IMR-90 (cell line): Measurements from ENCODE around the gene SLC8A3. TPM values are rescaled to one million over a fixed set of nuclear protein-coding genes. Genes with fewer than 3 reads are reported as not detected.

Experiments used
- ATAC-seq: fragments of 200-7000 bp; cut with Tn5 transposase; 2 replicates; pipeline ENCODE4 v1.9.1; 2020; ENCODE audit warnings: low read depth, mild to moderate bottlenecking, moderate library complexity
- BruUV-seq: library from RNA; stranded (reverse); fragments of 400-500 nt; replicated peaks from 2 replicates; lab custom pipeline; 2021; lab: Mats Ljungman, UMichigan
- CTCF ChIA-PET: fragments of 300-600 bp; formaldehyde crosslinking; extraction: SDS; loops from one replicate; lab custom pipeline; 2021; ENCODE audit warnings: antibody characterized with exemption; lab: Yijun Ruan, JAX
- POLR2A ChIA-PET: fragments of 300-600 bp; sonication (Branson Sonifier 250); formaldehyde crosslinking; loops from one replicate; lab custom pipeline; 2022; ENCODE audit warnings: antibody characterized with exemption; ENCODE audit not compliant: unreplicated experiment; lab: Charles Lee
- DNase-seq: peaks from one replicate; pipeline ENCODE4 v3.0.0; 2013
- H2AFZ ChIP-seq: replicated peaks from 2 replicates; pipeline ENCODE3; 2013; ENCODE audit warnings: low read length, mild to moderate bottlenecking; ENCODE audit not compliant: poor library complexity
- H2AK5ac ChIP-seq: 2 replicates; pipeline ENCODE4 v1.6.1; 2013; ENCODE audit warnings: low read depth, low read length, inconsistent platforms
- H2AK9ac ChIP-seq: replicated peaks from 2 replicates; pipeline ENCODE3; 2013; ENCODE audit warnings: mild to moderate bottlenecking, low read depth, low read length, moderate library complexity; ENCODE audit not compliant: poor library complexity
- H2BK120ac ChIP-seq: 2 replicates; pipeline ENCODE4 v1.6.1; 2013; ENCODE audit warnings: low read depth, low read length, inconsistent platforms
- H2BK15ac ChIP-seq: 3 replicates; pipeline ENCODE4 v1.6.1; 2013; ENCODE audit warnings: low read depth, low read length, inconsistent platforms
- H2BK20ac ChIP-seq: 2 replicates; pipeline ENCODE4 v1.6.1; 2013; ENCODE audit warnings: low read depth, mild to moderate bottlenecking, inconsistent platforms, low read length, moderate library complexity
- H2BK5ac ChIP-seq: 2 replicates; pipeline ENCODE4 v1.6.1; 2013; ENCODE audit warnings: mild to moderate bottlenecking, low read depth, low read length, inconsistent platforms; ENCODE audit not compliant: poor library complexity, severe bottlenecking
- H3K14ac ChIP-seq: replicated peaks from 2 replicates; pipeline ENCODE4 v1.6.1; 2013; ENCODE audit warnings: low read depth, low read length, inconsistent platforms
- H3K18ac ChIP-seq: 2 replicates; pipeline ENCODE4 v1.6.1; 2013; ENCODE audit warnings: low read depth, low read length, control low read depth
- H3K23ac ChIP-seq: 2 replicates; pipeline ENCODE4 v1.6.1; 2013; ENCODE audit warnings: low read depth, low read length, inconsistent platforms
- H3K27ac ChIP-seq: 2 replicates; pipeline ENCODE4 v1.5.1; 2013; ENCODE audit warnings: mild to moderate bottlenecking, control low read depth, low read length; ENCODE audit not compliant: insufficient read depth
- H3K27me3 ChIP-seq: 2 replicates; pipeline ENCODE4 v1.6.1; 2013; ENCODE audit warnings: low read length; ENCODE audit not compliant: control insufficient read depth, insufficient read depth
- H3K36me3 ChIP-seq: 2 replicates; pipeline ENCODE4 v1.6.1; 2013; ENCODE audit warnings: low read length, mixed read lengths; ENCODE audit not compliant: control insufficient read depth, insufficient read depth
- H3K4ac ChIP-seq: 2 replicates; pipeline ENCODE4 v1.6.1; 2013; ENCODE audit warnings: low read depth, low read length, inconsistent platforms
- H3K4me1 ChIP-seq: 2 replicates; pipeline ENCODE4 v1.6.1; 2013; ENCODE audit warnings: low read length, mixed read lengths; ENCODE audit not compliant: control insufficient read depth, insufficient read depth
- H3K4me2 ChIP-seq: 2 replicates; pipeline ENCODE4 v1.6.1; 2013; ENCODE audit warnings: low read depth, mild to moderate bottlenecking, control low read depth, low read length, moderate library complexity
- H3K4me3 ChIP-seq: 2 replicates; pipeline ENCODE4 v1.5.1; 2013; ENCODE audit warnings: low read depth, mild to moderate bottlenecking, control low read depth, low read length, moderate library complexity; ENCODE audit not compliant: insufficient read depth
- H3K56ac ChIP-seq: 2 replicates; pipeline ENCODE4 v1.6.1; 2013; ENCODE audit warnings: low read length, inconsistent platforms; ENCODE audit not compliant: insufficient read depth; ENCODE audit errors: extremely low read depth
- H3K79me1 ChIP-seq, 2 experiments: 2 replicates each; pipeline ENCODE4 v1.6.1; 2013; ENCODE audit warnings: low read length in 2 of 2, inconsistent platforms in 1 of 2, low read depth in 1 of 2
- H3K9ac ChIP-seq: 2 replicates; pipeline ENCODE4 v1.6.1; 2013; ENCODE audit warnings: low read depth, low read length, control low read depth
- H3K9me1 ChIP-seq: 2 replicates; pipeline ENCODE4 v1.6.1; 2013; ENCODE audit warnings: low read length, inconsistent platforms; ENCODE audit not compliant: insufficient read depth
- H3K9me3 ChIP-seq: 2 replicates; pipeline ENCODE4 v1.6.1; 2013; ENCODE audit warnings: low read length; ENCODE audit not compliant: control insufficient read depth, insufficient read depth
- H4K20me1 ChIP-seq: 2 replicates; pipeline ENCODE4 v1.6.1; 2013; ENCODE audit warnings: low read length, inconsistent platforms; ENCODE audit not compliant: insufficient read depth
- H4K5ac ChIP-seq: 2 replicates; pipeline ENCODE4 v1.6.1; 2013; ENCODE audit warnings: mild to moderate bottlenecking, low read depth, low read length, control low read depth
- H4K8ac ChIP-seq, 2 experiments: 2 replicates each; pipeline ENCODE4 v1.6.1; 2013; ENCODE audit warnings: low read depth in 2 of 2, low read length in 2 of 2, control low read depth in 1 of 2, inconsistent platforms in 1 of 2
- H4K91ac ChIP-seq: 2 replicates; pipeline ENCODE4 v1.6.1; 2013; ENCODE audit warnings: low read depth, low read length, inconsistent platforms; ENCODE audit not compliant: insufficient read depth
- BHLHE40 ChIP-seq: fragments of 150-350 bp; IDR thresholded peaks from 2 replicates; pipeline ENCODE4 v1.6.1; 2016; ENCODE audit warnings: mild to moderate bottlenecking, low read depth, low read length
- CEBPB ChIP-seq: IDR thresholded peaks from 2 replicates; pipeline ENCODE4 v1.6.1; 2012; ENCODE audit warnings: low read depth, low read length, improper control_type of control experiment
- CHD1 ChIP-seq: IDR thresholded peaks from 2 replicates; pipeline ENCODE4 v1.6.1; 2012; ENCODE audit warnings: low read depth, low read length, improper control_type of control experiment
- CTCF ChIP-seq: conservative IDR thresholded peaks from 2 replicates; pipeline ENCODE4 v1.5.1; 2012; ENCODE audit warnings: mild to moderate bottlenecking, low read depth, low read length, improper control_type of control experiment
- FOS ChIP-seq: fragments of 150-350 bp; IDR thresholded peaks from 2 replicates; pipeline ENCODE4 v1.6.1; 2016; ENCODE audit warnings: low read depth, low read length
- NFE2L2 ChIP-seq: fragments of 150-350 bp; IDR thresholded peaks from 2 replicates; pipeline ENCODE4 v1.6.1; 2016; ENCODE audit warnings: low read depth, mild to moderate bottlenecking, low read length
- RCOR1 ChIP-seq: IDR thresholded peaks from 2 replicates; pipeline ENCODE4 v1.6.1; 2012; ENCODE audit warnings: mild to moderate bottlenecking, low read length, improper control_type of control experiment; ENCODE audit not compliant: insufficient replicate concordance
- WGBS, 2 experiments: methylation state at CpG; one replicate each; pipeline versions ENCODE4 v1.1.5 to v1.1.7; 2013; ENCODE audit warnings: missing lambda C conversion rate in 2 of 2; ENCODE audit not compliant: insufficient read length in 1 of 2; ENCODE audit errors: extremely low coverage in 2 of 2; 5-methylcytosine and 5-hydroxymethylcytosine counted together
- dilution Hi-C: fragments of 300-500 bp; cut with HindIII; formaldehyde crosslinking; loops from one replicate; pipeline ENCODE4 v1.14.3; 2018; ENCODE audit warnings: low sequenced_read_pairs; ENCODE audit not compliant: unreplicated experiment
- in situ Hi-C: fragments of 300-500 bp; cut with MboI; formaldehyde crosslinking; loops from 3 replicates; pipeline ENCODE4 v1.14.3; 2019; ENCODE audit warnings: low sequenced_read_pairs, inconsistent platforms, mixed read lengths
- intact Hi-C: fragments of 100-400 bp; cut with micrococcal nuclease; formaldehyde crosslinking; loops from 2 replicates; pipeline ENCODE4 v1.10.0; 2022
- polyA plus RNA-seq, 3 experiments: library from polyadenylated mRNA; depleted of rRNA; stranded (reverse); fragments of >200 nt; gene quantifications; 2 replicates each; pipeline ENCODE4 v1.2.3, GENCODE V29; 2012; ENCODE audit warnings: low replicate concordance in 1 of 3
- total RNA-seq: library from RNA; depleted of rRNA; stranded (reverse); fragments of >200 nt; gene quantifications from 2 replicates; pipeline ENCODE4 v1.2.3, GENCODE V29; 2012

The SLC8A3 gene
- total and polyA plus RNA-seq, 2 of the 4 experiments (the other 2 are of a cell fraction), result under 0.01 TPM; not detected in 1

- H3K9me1 ChIP-seq, result peaks cover 21% of the 10 kb centered on the region
- peak overlapping the region; percentile 71 for H3K4ac ChIP-seq
- dilution Hi-C loops, result no loop called here
- H2AK9ac ChIP-seq, result peak overlapping the region; percentile 63
- peak overlapping the region; percentile 91 for H2AK5ac ChIP-seq
- H2BK5ac ChIP-seq, result peak overlapping the region; percentile 92
- peak overlapping the region; percentile 87 for H2BK120ac ChIP-seq
- no peaks in the 10 kb centered on the region for H3K9me3 ChIP-seq
- no peak overlapping the region for H3K4me3 ChIP-seq
- BruUV-seq, result no TSS peak
- peak overlapping the region; percentile 43; the same call in 1 of the 2 replicates for H3K14ac ChIP-seq
- no peak for TF ChIP-seq RCOR1
- no peak for TF ChIP-seq CHD1
- peak; percentile 50; the same call in 1 of the 2 replicates for TF ChIP-seq BHLHE40
- TF ChIP-seq CEBPB, result peak; percentile 98
- no peak for TF ChIP-seq CTCF
- TF ChIP-seq FOS, result peak; percentile 43; the same call in 1 of the 2 replicates
- TF ChIP-seq NFE2L2, result 0 out of 2 replicates have a peak, but pooled peaks have one; percentile 3
- ChIA-PET POLR2A (no interaction called here), CTCF (no interaction called here)
- peak overlapping the region; percentile 10 for H2AFZ ChIP-seq
- H3K23ac ChIP-seq, result peak overlapping the region; percentile 48; the same call in 1 of the 2 replicates
- H3K27ac ChIP-seq, result peak overlapping the region; percentile 86
- no peak overlapping the region for H3K9ac ChIP-seq
- H3K4me2 ChIP-seq, result peak overlapping the region; percentile 44
- peak overlapping the region; percentile 79 to 80; a peak in 3 of 4 replicates for H4K8ac ChIP-seq
- in situ Hi-C loops, result no loop called here
- H2BK20ac ChIP-seq, result peak overlapping the region; percentile 81
- intact Hi-C loops, result no loop called here
- H3K27me3 ChIP-seq, result no peaks in the 10 kb centered on the region
- peak overlapping the region; percentile 88 for H4K91ac ChIP-seq
- peak overlapping the region; percentile 92; the same call in 1 of the 2 replicates for H3K18ac ChIP-seq
- ATAC-seq, result peak; percentile 15; the same call in 1 of the 2 replicates
- H3K79me1 ChIP-seq, result peaks cover 0 to 4% of the 10 kb centered on the region in 2 experiments; a peak in 1 of 4 replicates
- H4K20me1 ChIP-seq, result no peaks in the 10 kb centered on the region
- WGBS, 2 experiments, result no CpG with 5 or more reads among the region's 5 CpGs
- peak overlapping the region; percentile 76 for H4K5ac ChIP-seq
- DNase-seq, result peak; percentile 96
- H3K4me1 ChIP-seq, result peaks cover 27% of the 10 kb centered on the region
- H2BK15ac ChIP-seq, result peak overlapping the region; percentile 96
- H3K36me3 ChIP-seq, result no peaks in the 10 kb centered on the region
- H3K56ac ChIP-seq, result 0 out of 2 replicates have a peak overlapping the region, but pooled peaks have one; percentile 5
These were observed 190.9 kb downstream of the SLC8A3 start for GRCh38 chr14:69997849-69998248.
